IMR-90 (cell line): ENCODE results near the gene SCAANT1. TPM values are rescaled to one million over a fixed set of nuclear protein-coding genes. Genes with fewer than 3 reads are reported as not detected.

ENCODE experiments used
- ATAC-seq: fragments of 200-7000 bp; cut with Tn5 transposase; 2 replicates; pipeline ENCODE4 v1.9.1; 2020; ENCODE audit warnings: low read depth, mild to moderate bottlenecking, moderate library complexity
- BruUV-seq: library from RNA; stranded (reverse); fragments of 400-500 nt; replicated peaks from 2 replicates; lab custom pipeline; 2021; lab: Mats Ljungman, UMichigan
- CTCF ChIA-PET: fragments of 300-600 bp; formaldehyde crosslinking; extraction: SDS; loops from one replicate; lab custom pipeline; 2021; ENCODE audit warnings: antibody characterized with exemption; lab: Yijun Ruan, JAX
- POLR2A ChIA-PET: fragments of 300-600 bp; sonication (Branson Sonifier 250); formaldehyde crosslinking; loops from one replicate; lab custom pipeline; 2022; ENCODE audit warnings: antibody characterized with exemption; ENCODE audit not compliant: unreplicated experiment; lab: Charles Lee
- DNase-seq: peaks from one replicate; pipeline ENCODE4 v3.0.0; 2013
- H2AFZ ChIP-seq: replicated peaks from 2 replicates; pipeline ENCODE3; 2013; ENCODE audit warnings: low read length, mild to moderate bottlenecking; ENCODE audit not compliant: poor library complexity
- H2AK5ac ChIP-seq: 2 replicates; pipeline ENCODE4 v1.6.1; 2013; ENCODE audit warnings: low read depth, low read length, inconsistent platforms
- H2AK9ac ChIP-seq: replicated peaks from 2 replicates; pipeline ENCODE3; 2013; ENCODE audit warnings: mild to moderate bottlenecking, low read depth, low read length, moderate library complexity; ENCODE audit not compliant: poor library complexity
- H2BK120ac ChIP-seq: 2 replicates; pipeline ENCODE4 v1.6.1; 2013; ENCODE audit warnings: low read depth, low read length, inconsistent platforms
- H2BK15ac ChIP-seq: 3 replicates; pipeline ENCODE4 v1.6.1; 2013; ENCODE audit warnings: low read depth, low read length, inconsistent platforms
- H2BK20ac ChIP-seq: 2 replicates; pipeline ENCODE4 v1.6.1; 2013; ENCODE audit warnings: low read depth, mild to moderate bottlenecking, inconsistent platforms, low read length, moderate library complexity
- H2BK5ac ChIP-seq: 2 replicates; pipeline ENCODE4 v1.6.1; 2013; ENCODE audit warnings: mild to moderate bottlenecking, low read depth, low read length, inconsistent platforms; ENCODE audit not compliant: poor library complexity, severe bottlenecking
- H3K14ac ChIP-seq: replicated peaks from 2 replicates; pipeline ENCODE4 v1.6.1; 2013; ENCODE audit warnings: low read depth, low read length, inconsistent platforms
- H3K18ac ChIP-seq: 2 replicates; pipeline ENCODE4 v1.6.1; 2013; ENCODE audit warnings: low read depth, low read length, control low read depth
- H3K23ac ChIP-seq: 2 replicates; pipeline ENCODE4 v1.6.1; 2013; ENCODE audit warnings: low read depth, low read length, inconsistent platforms
- H3K27ac ChIP-seq: 2 replicates; pipeline ENCODE4 v1.5.1; 2013; ENCODE audit warnings: mild to moderate bottlenecking, control low read depth, low read length; ENCODE audit not compliant: insufficient read depth
- H3K27me3 ChIP-seq: 2 replicates; pipeline ENCODE4 v1.6.1; 2013; ENCODE audit warnings: low read length; ENCODE audit not compliant: control insufficient read depth, insufficient read depth
- H3K36me3 ChIP-seq: 2 replicates; pipeline ENCODE4 v1.6.1; 2013; ENCODE audit warnings: low read length, mixed read lengths; ENCODE audit not compliant: control insufficient read depth, insufficient read depth
- H3K4ac ChIP-seq: 2 replicates; pipeline ENCODE4 v1.6.1; 2013; ENCODE audit warnings: low read depth, low read length, inconsistent platforms
- H3K4me1 ChIP-seq: 2 replicates; pipeline ENCODE4 v1.6.1; 2013; ENCODE audit warnings: low read length, mixed read lengths; ENCODE audit not compliant: control insufficient read depth, insufficient read depth
- H3K4me2 ChIP-seq: 2 replicates; pipeline ENCODE4 v1.6.1; 2013; ENCODE audit warnings: low read depth, mild to moderate bottlenecking, control low read depth, low read length, moderate library complexity
- H3K4me3 ChIP-seq: 2 replicates; pipeline ENCODE4 v1.5.1; 2013; ENCODE audit warnings: low read depth, mild to moderate bottlenecking, control low read depth, low read length, moderate library complexity; ENCODE audit not compliant: insufficient read depth
- H3K56ac ChIP-seq: 2 replicates; pipeline ENCODE4 v1.6.1; 2013; ENCODE audit warnings: low read length, inconsistent platforms; ENCODE audit not compliant: insufficient read depth; ENCODE audit errors: extremely low read depth
- H3K79me1 ChIP-seq, 2 experiments: 2 replicates each; pipeline ENCODE4 v1.6.1; 2013; ENCODE audit warnings: low read length in 2 of 2, inconsistent platforms in 1 of 2, low read depth in 1 of 2
- H3K9ac ChIP-seq: 2 replicates; pipeline ENCODE4 v1.6.1; 2013; ENCODE audit warnings: low read depth, low read length, control low read depth
- H3K9me1 ChIP-seq: 2 replicates; pipeline ENCODE4 v1.6.1; 2013; ENCODE audit warnings: low read length, inconsistent platforms; ENCODE audit not compliant: insufficient read depth
- H3K9me3 ChIP-seq: 2 replicates; pipeline ENCODE4 v1.6.1; 2013; ENCODE audit warnings: low read length; ENCODE audit not compliant: control insufficient read depth, insufficient read depth
- H4K20me1 ChIP-seq: 2 replicates; pipeline ENCODE4 v1.6.1; 2013; ENCODE audit warnings: low read length, inconsistent platforms; ENCODE audit not compliant: insufficient read depth
- H4K5ac ChIP-seq: 2 replicates; pipeline ENCODE4 v1.6.1; 2013; ENCODE audit warnings: mild to moderate bottlenecking, low read depth, low read length, control low read depth
- H4K8ac ChIP-seq, 2 experiments: 2 replicates each; pipeline ENCODE4 v1.6.1; 2013; ENCODE audit warnings: low read depth in 2 of 2, low read length in 2 of 2, control low read depth in 1 of 2, inconsistent platforms in 1 of 2
- H4K91ac ChIP-seq: 2 replicates; pipeline ENCODE4 v1.6.1; 2013; ENCODE audit warnings: low read depth, low read length, inconsistent platforms; ENCODE audit not compliant: insufficient read depth
- BHLHE40 ChIP-seq: fragments of 150-350 bp; IDR thresholded peaks from 2 replicates; pipeline ENCODE4 v1.6.1; 2016; ENCODE audit warnings: mild to moderate bottlenecking, low read depth, low read length
- MAFK ChIP-seq: IDR thresholded peaks from 2 replicates; pipeline ENCODE4 v1.6.1; 2012; ENCODE audit warnings: low read depth, low read length, improper control_type of control experiment
- USF2 ChIP-seq: fragments of 150-350 bp; IDR thresholded peaks from 2 replicates; pipeline ENCODE4 v1.6.1; 2017; ENCODE audit warnings: mild to moderate bottlenecking, antibody characterized with exemption, low read length, low read depth
- WGBS, 2 experiments: methylation state at CpG; one replicate each; pipeline versions ENCODE4 v1.1.5 to v1.1.7; 2013; ENCODE audit warnings: missing lambda C conversion rate in 2 of 2; ENCODE audit not compliant: insufficient read length in 1 of 2; ENCODE audit errors: extremely low coverage in 2 of 2; 5-methylcytosine and 5-hydroxymethylcytosine counted together
- dilution Hi-C: fragments of 300-500 bp; cut with HindIII; formaldehyde crosslinking; loops from one replicate; pipeline ENCODE4 v1.14.3; 2018; ENCODE audit warnings: low sequenced_read_pairs; ENCODE audit not compliant: unreplicated experiment
- in situ Hi-C: fragments of 300-500 bp; cut with MboI; formaldehyde crosslinking; loops from 3 replicates; pipeline ENCODE4 v1.14.3; 2019; ENCODE audit warnings: low sequenced_read_pairs, inconsistent platforms, mixed read lengths
- intact Hi-C: fragments of 100-400 bp; cut with micrococcal nuclease; formaldehyde crosslinking; loops from 2 replicates; pipeline ENCODE4 v1.10.0; 2022
- polyA plus RNA-seq, 3 experiments: library from polyadenylated mRNA; depleted of rRNA; stranded (reverse); fragments of >200 nt; gene quantifications; 2 replicates each; pipeline ENCODE4 v1.2.3, GENCODE V29; 2012; ENCODE audit warnings: low replicate concordance in 1 of 3
- total RNA-seq: library from RNA; depleted of rRNA; stranded (reverse); fragments of >200 nt; gene quantifications from 2 replicates; pipeline ENCODE4 v1.2.3, GENCODE V29; 2012

SCAANT1 gene
- total and polyA plus RNA-seq, 2 of the 4 experiments (the other 2 are of a cell fraction) = not detected

GRCh38 chr3:63892773-63893352 lies 19.3 kb downstream of the SCAANT1 start:
- H4K91ac ChIP-seq = no peak overlapping the region
- ATAC-seq (no peak), DNase-seq (no peak)
- H3K56ac ChIP-seq = no peak overlapping the region
- H3K27me3 ChIP-seq = no peaks in the 10 kb centered on the region
- no peak overlapping the region for H3K4me3 ChIP-seq
- no peak overlapping the region for H3K4ac ChIP-seq
- H2BK120ac ChIP-seq = no peak overlapping the region
- H4K5ac ChIP-seq = no peak overlapping the region
- H3K79me1 ChIP-seq = peaks cover 16 to 56% of the 10 kb centered on the region in 2 experiments; a peak in 3 of 4 replicates
- intact Hi-C loops (no loop called here), dilution Hi-C loops (no loop called here), in situ Hi-C loops (no loop called here)
- no peak overlapping the region for H3K23ac ChIP-seq
- H3K27ac ChIP-seq = no peak overlapping the region
- H2BK20ac ChIP-seq = no peak overlapping the region
- no peaks in the 10 kb centered on the region for H3K9me3 ChIP-seq
- no peak overlapping the region for H2AFZ ChIP-seq
- ChIA-PET CTCF (no interaction called here), POLR2A (no interaction called here)
- H3K9me1 ChIP-seq = peaks cover 3% of the 10 kb centered on the region
- WGBS, 2 experiments = no CpG with 5 or more reads among the region's 1 CpG
- no peak overlapping the region for H2AK5ac ChIP-seq
- no peaks in the 10 kb centered on the region for H3K36me3 ChIP-seq
- no peak overlapping the region for H3K4me2 ChIP-seq
- H3K14ac ChIP-seq = no peak overlapping the region
- BruUV-seq = no TSS peak
- H4K20me1 ChIP-seq = peaks cover 14% of the 10 kb centered on the region; the same call in 1 of the 2 replicates
- no peak overlapping the region for H4K8ac ChIP-seq
- no peak overlapping the region for H3K18ac ChIP-seq
- H2BK5ac ChIP-seq = no peak overlapping the region
- no peak overlapping the region for H2BK15ac ChIP-seq
- no peak overlapping the region for H3K9ac ChIP-seq
- peaks cover 3% of the 10 kb centered on the region for H3K4me1 ChIP-seq
- TF ChIP-seq BHLHE40 (no peak), USF2 (no peak), MAFK (no peak)
- H2AK9ac ChIP-seq = no peak overlapping the region
